MCF 10A (cell line): Measurements from ENCODE around the gene EGF. TPM values are rescaled to one million over a fixed set of nuclear protein-coding genes. Genes with fewer than 3 reads are reported as not detected.
"Not testable (repeated sequence)": the region's sequence is repeated elsewhere in the genome, so short reads cannot be mapped to it uniquely, and the experiment has no call there.

ENCODE experiments used
- BruUV-seq: library from RNA; stranded (reverse); fragments of 400-500 nt; replicated peaks from 2 replicates; lab custom pipeline; 2021; lab: Mats Ljungman, UMichigan
- CTCF ChIA-PET: fragments of 300-600 bp; sonication (Branson Sonifier 250); formaldehyde crosslinking; extraction: SDS; loops from one replicate; lab custom pipeline; 2021; ENCODE audit warnings: antibody characterized with exemption, inconsistent platforms; lab: Yijun Ruan, JAX
- POLR2A ChIA-PET: fragments of 300-600, 350-650 bp; sonication (Branson Sonifier 250); formaldehyde crosslinking; extraction: SDS; loops from one replicate; lab custom pipeline; 2020; ENCODE audit warnings: antibody characterized with exemption, inconsistent platforms; lab: Yijun Ruan, JAX
- DNase-seq: peaks from one replicate; pipeline ENCODE4 v3.0.0-alpha.2; 2018; ENCODE audit not compliant: unreplicated experiment
- H3K27ac Mint-ChIP-seq: one replicate; pipeline ENCODE4 v1.8.0; 2022; ENCODE audit warnings: mild to moderate bottlenecking, low read depth, mixed read lengths; ENCODE audit not compliant: unreplicated experiment
- H3K27me3 Mint-ChIP-seq: one replicate; pipeline ENCODE4 v1.8.0; 2022; ENCODE audit warnings: mixed read lengths; ENCODE audit not compliant: insufficient read depth, unreplicated experiment
- H3K36me3 Mint-ChIP-seq: one replicate; pipeline ENCODE4 v1.8.0; 2022; ENCODE audit warnings: mild to moderate bottlenecking, moderate library complexity, mixed read lengths; ENCODE audit not compliant: insufficient read depth, unreplicated experiment
- H3K4me1 Mint-ChIP-seq: one replicate; pipeline ENCODE4 v1.8.0; 2022; ENCODE audit warnings: mixed read lengths; ENCODE audit not compliant: insufficient read depth, unreplicated experiment
- H3K4me3 Mint-ChIP-seq: one replicate; pipeline ENCODE4 v1.8.0; 2022; ENCODE audit warnings: mild to moderate bottlenecking, moderate library complexity, mixed read lengths; ENCODE audit not compliant: unreplicated experiment
- H3K9me3 Mint-ChIP-seq: one replicate; pipeline ENCODE4 v1.8.0; 2022; ENCODE audit warnings: mixed read lengths; ENCODE audit not compliant: unreplicated experiment
- CTCF ChIP-seq: fragments of 200-600 bp; IDR thresholded peaks from one replicate; pipeline ENCODE4 v1.8.0; 2022; ENCODE audit warnings: antibody characterized with exemption, mild to moderate bottlenecking; ENCODE audit not compliant: unreplicated experiment
- intact Hi-C: fragments of 100-400 bp; cut with micrococcal nuclease; formaldehyde crosslinking; loops from 2 replicates; pipeline ENCODE4 v1.14.1; 2022
- total RNA-seq: library from RNA; stranded (reverse); gene quantifications from 2 replicates; pipeline ENCODE4 v1.2.3, GENCODE V29; 2022

Gene EGF
- total RNA-seq, 1 experiment from 2014 or later = 0.12 TPM

GRCh38 chr4:109947457-109947856 is 34.8 kb downstream of the EGF start:
- ChIA-PET POLR2A (no interaction called here), CTCF (no interaction called here)
- Mint-ChIP-seq H3K36me3 (no peaks in the 10 kb centered on the region), H3K27me3 (no peaks in the 10 kb centered on the region), H3K9me3 (no peaks in the 10 kb centered on the region), H3K4me1 (no peaks in the 10 kb centered on the region), H3K27ac (no peak overlapping the region), H3K4me3 (no peak overlapping the region)
- TF ChIP-seq CTCF = no peak
- no TSS peak for BruUV-seq
- peak; percentile 54 for DNase-seq
- intact Hi-C loops = no loop called here

- ChIA-PET CTCF (interaction anchor here (1.1 kb wide), 1 partner anchor 28 kb away, joined by 3 read pairs; no protein-coding TSS in a partner anchor), POLR2A (no interaction called here)
- no peak overlapping the region for H3K27ac Mint-ChIP-seq
- no peak for DNase-seq
- H3K4me1 Mint-ChIP-seq = no peaks in the 10 kb centered on the region
- no peaks in the 10 kb centered on the region for H3K9me3 Mint-ChIP-seq
- no peaks in the 10 kb centered on the region for H3K36me3 Mint-ChIP-seq
- no peak overlapping the region for H3K4me3 Mint-ChIP-seq
- intact Hi-C loops = no loop called here
- BruUV-seq = no TSS peak
- no peaks in the 10 kb centered on the region for H3K27me3 Mint-ChIP-seq
- TF ChIP-seq CTCF = no peak
These were observed 35.2 kb downstream of the EGF start for GRCh38 chr4:109947918-109948317.

GRCh38 chr4:109949099-109949718 is 36.5 kb downstream of the EGF start:
- ChIA-PET CTCF (interaction anchor here (0.6 to 1.4 kb wide), 3 partner anchors 29 to 522 kb away, joined by 3 to 4 read pairs (median 4); no protein-coding TSS in a partner anchor), POLR2A (interaction anchor here (0.8 kb wide), 1 partner anchor 11 kb away, joined by 3 read pairs; no protein-coding TSS in a partner anchor)
- DNase-seq, H3K9me3 Mint-ChIP-seq, H3K4me3 Mint-ChIP-seq, H3K27me3 Mint-ChIP-seq, H3K4me1 Mint-ChIP-seq, H3K36me3 Mint-ChIP-seq, BruUV-seq, intact Hi-C loops, H3K27ac Mint-ChIP-seq: not testable (repeated sequence)

GRCh38 chr4:109952612-109953011 is 39.9 kb downstream of the EGF start:
- no peaks in the 10 kb centered on the region for H3K9me3 Mint-ChIP-seq
- POLR2A ChIA-PET = interaction anchor here (0.6 kb wide), 1 partner anchor 529 kb away, joined by 4 read pairs; no protein-coding TSS in a partner anchor
- no peak for TF ChIP-seq CTCF
- no TSS peak for BruUV-seq
- H3K27ac Mint-ChIP-seq = no peak overlapping the region
- DNase-seq = no peak
- no peaks in the 10 kb centered on the region for H3K27me3 Mint-ChIP-seq
- intact Hi-C loops = no loop called here
- no peaks in the 10 kb centered on the region for H3K4me1 Mint-ChIP-seq
- no peaks in the 10 kb centered on the region for H3K36me3 Mint-ChIP-seq
- CTCF ChIA-PET = no interaction called here
- no peak overlapping the region for H3K4me3 Mint-ChIP-seq
